HG02763 (cell line): Measurements from ENCODE around the gene TAOK1.
"Not testable (repeated sequence)": the region's sequence is repeated elsewhere in the genome, so short reads cannot be mapped to it uniquely, and the experiment has no call there.

Experiments
- ATAC-seq: cut with Tn5 transposase; IDR thresholded peaks from one replicate; pipeline ENCODE4 v1.9.1; 2021; ENCODE audit warnings: mild to moderate bottlenecking, moderate library complexity; ENCODE audit not compliant: unreplicated experiment

The TAOK1 gene

GRCh38 chr17:29533976-29534375, 143.8 kb downstream of the TAOK1 start:
- ATAC-seq, result no peak

- ATAC-seq, result no peak
Measured at GRCh38 chr17:29544066-29544465, 153.9 kb downstream of the TAOK1 start.

GRCh38 chr17:29546085-29546484, 155.9 kb downstream of the TAOK1 start:
- no peak for ATAC-seq

DNA sequence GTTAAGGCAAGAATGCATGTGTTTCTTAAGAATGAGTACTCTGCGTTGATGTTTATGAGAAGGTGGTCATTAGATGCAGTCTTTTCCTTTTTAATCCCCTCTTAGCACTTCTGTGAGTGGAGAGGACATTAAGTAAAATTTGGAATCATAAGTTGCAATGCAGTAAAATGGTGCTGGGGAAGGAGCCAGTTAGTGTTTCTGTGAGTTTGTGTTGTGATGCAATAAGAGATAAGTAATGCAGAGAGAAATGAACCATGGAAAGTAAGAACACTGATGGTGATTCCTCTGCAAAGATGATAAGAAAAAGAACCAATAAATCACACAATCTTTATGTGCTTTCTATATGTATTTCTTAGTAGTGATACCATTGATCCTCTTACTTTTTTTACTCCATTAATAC, 156.7 kb downstream of the TAOK1 start:
- no peak for ATAC-seq

- no peak for ATAC-seq
Measured at GRCh38 chr17:29549177-29549923, 159.2 kb downstream of the TAOK1 start.

DNA sequence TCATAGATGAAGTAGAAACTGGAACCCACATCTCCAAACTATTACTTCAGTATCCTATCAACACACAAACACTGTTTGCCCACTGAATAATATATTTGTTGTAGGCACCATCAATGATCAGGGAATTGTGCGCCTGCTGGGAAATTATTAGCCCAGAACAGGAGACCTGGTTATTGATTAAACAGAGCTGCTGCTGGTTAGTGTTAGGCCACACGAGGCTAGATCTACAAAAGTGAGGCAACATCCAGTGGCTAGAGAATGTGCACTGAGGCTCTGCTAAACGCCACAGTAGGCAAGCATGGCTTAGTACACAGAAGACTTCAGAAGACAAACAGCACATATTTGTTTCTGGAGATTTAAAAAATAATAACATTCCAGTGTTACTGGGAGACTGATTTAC, 165.7 kb downstream of the TAOK1 start:
- no peak for ATAC-seq

DNA sequence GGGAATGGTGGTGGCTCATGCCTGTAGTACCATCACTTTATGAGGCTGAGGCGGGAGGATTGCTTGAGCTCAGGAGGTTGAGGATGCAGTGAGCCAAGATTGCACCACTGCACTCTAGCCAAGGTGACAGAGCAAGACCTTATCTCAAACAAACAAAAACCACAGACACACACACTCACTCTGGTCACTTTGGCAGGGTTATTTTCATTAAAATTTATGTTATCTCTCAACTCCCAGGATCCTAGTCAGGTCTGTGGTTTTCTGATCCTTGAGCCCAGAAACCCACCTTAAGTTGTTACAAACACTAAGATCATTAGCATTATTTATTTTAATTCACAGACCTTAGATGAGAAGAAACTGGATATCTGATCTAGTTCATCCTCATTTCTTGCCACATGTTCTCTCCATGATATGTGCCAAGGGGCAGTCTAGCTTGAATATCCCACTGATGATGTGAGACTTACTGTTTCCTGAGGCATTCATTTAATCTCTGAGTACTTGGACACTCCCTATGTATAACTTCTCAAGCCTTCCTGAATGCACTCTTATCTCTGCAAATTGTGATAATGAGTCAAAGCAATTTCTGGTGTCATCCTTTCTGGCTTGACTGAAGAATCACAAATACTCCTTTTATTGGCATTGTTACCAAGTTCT, 167.0 kb downstream of the TAOK1 start:
- ATAC-seq, result no peak

- no peak for ATAC-seq
Measured at GRCh38 chr17:29557739-29558116, 167.6 kb downstream of the TAOK1 start.

GRCh38 chr17:29558139-29558538, 168.0 kb downstream of the TAOK1 start:
- not testable (repeated sequence) for ATAC-seq

DNA sequence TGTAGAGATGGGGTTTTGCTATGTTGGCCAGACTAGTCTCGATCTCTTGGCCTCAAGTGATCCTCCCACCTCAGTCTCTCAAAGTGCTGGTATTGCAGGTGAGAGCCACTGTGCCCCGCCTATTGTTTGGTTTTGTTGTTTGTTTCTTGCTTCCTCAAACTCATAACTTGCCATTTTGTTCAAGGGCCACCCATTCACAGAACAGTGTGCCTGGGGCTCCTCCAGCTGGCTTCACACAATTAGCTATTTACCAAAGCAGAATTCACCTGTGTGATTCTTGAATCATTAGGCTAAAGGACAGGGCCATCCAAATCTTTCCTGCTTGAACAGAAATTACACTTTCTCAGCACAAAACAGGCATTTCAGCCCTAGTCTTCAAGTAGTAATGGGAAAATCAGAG, 169.5 kb downstream of the TAOK1 start:
- no peak for ATAC-seq

DNA sequence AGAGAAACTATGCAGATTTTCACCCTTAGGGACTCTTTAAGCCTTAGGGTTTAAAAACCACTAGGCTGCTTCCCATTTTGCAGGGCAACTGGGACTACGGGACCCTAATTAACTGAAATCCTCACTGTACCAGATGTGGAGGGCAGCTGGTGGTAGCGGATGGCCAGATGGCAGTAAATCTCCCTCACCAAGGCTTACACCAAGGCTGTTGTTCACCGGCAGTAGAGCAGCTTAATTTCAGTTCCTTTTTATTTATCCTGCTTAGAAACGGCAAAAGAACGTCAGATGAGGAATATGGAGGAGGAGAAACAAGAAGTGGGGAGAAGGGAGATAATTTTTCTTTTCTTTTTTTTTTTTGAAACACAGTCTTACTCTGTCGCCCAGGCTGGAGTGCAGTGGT, 170.2 kb downstream of the TAOK1 start:
- no peak for ATAC-seq

DNA sequence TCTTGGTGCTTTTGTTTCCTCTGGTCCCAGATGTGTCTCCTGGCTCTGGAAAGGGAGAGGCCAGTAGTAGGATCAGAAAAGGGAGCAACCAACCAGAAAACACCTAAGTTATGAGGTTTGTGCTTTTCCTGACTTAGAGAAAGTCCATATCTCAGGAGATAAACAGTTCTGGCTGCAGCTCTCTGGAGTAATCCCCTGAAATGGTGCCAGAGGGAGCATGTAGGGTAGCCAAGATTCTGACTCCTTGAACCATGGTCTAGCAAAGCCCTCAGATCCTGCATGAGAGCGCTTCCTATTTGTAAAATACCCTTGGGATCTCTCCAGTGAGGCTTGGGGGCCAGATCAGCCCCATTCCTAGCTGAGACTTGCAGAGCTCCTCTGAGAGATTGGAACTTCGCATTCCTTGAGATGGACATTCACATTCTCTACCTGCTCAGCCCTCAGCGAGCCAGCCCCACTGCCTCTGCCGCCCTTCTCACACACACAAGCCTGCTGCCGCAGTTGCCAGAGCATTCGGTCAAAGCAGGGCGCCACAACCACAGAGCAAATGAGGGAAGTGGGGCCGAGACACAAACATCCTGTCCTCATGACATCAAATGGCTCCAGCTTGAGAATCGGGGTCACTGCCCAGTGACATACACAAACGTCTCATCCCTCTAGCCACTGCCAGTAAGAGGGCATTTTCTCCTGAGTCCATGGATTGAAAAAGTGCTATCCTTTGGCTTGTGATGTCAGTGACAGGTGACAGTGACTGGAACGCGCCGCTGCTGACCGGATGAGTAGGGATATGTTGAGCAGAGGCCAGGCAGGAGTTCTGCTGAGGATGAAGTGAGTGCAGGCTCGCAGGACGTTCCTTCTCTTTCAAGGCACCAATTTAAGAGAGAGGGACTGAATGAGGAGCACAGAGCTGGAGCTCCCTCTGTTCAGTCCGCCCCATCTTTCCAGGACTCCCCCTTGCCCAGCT, 171.7 kb downstream of the TAOK1 start:
- ATAC-seq, result no peak

DNA sequence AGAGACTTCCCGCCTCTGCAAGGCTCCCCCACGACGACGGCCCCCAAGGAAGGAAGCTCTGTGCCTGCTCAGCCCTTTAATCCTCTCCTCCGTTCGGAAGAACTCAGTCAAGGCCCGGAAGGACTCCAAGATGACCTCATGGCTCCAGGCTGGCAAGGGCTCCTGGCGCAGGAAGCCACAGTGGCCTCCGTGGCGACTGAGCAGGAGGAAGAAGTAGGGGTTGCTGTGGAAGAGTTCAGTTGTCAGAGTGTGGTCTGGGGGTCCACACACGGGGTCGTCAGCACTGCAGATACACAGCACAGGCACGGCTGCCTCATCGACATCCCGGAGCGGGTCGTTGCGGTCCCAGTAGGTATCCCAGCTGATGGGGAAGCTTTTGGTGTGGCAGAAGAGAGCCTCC, 172.5 kb downstream of the TAOK1 start:
- no peak for ATAC-seq

GRCh38 chr17:29563816-29564215, 173.7 kb downstream of the TAOK1 start:
- no peak for ATAC-seq

DNA sequence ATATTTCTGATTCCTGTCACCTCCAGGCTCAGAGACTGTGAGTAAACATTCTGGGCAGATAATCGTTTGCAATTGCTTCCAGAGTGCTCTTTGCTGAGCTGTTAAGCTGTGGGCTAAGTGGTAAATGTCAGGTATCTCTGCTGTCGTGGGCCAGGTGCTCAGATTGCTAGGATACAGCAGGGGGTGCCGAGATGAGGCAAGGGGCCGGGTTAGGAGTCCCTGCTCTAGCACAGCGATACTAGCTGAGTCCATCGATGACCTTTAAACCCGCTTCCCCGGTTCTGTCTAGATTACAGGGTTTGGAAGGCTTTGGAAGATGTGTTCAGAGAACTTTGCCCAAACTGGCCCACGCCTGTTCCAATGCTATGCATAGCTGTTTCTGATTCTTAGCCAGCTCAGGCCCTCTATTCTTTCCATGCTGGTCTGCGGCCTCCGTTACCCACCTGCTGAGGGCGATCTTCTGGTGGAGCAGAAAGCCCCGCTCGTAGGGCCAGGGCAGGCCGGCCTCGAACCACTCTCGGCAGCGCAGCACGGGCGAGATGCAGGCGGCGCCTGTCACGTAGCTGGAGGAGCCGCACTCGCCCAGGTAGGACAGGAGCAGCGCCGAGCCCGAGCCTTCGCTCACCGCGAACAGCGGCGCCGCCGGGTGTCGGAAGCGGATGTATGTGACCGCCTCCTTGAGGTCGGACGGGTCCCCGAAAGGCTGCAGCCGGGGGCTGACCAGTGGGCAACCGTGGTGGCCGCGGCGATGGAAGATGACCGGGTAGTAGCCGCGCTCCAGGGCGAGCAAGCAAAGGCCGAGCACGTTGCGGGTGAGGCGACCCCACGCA, 175.7 kb downstream of the TAOK1 start:
- no peak for ATAC-seq

DNA sequence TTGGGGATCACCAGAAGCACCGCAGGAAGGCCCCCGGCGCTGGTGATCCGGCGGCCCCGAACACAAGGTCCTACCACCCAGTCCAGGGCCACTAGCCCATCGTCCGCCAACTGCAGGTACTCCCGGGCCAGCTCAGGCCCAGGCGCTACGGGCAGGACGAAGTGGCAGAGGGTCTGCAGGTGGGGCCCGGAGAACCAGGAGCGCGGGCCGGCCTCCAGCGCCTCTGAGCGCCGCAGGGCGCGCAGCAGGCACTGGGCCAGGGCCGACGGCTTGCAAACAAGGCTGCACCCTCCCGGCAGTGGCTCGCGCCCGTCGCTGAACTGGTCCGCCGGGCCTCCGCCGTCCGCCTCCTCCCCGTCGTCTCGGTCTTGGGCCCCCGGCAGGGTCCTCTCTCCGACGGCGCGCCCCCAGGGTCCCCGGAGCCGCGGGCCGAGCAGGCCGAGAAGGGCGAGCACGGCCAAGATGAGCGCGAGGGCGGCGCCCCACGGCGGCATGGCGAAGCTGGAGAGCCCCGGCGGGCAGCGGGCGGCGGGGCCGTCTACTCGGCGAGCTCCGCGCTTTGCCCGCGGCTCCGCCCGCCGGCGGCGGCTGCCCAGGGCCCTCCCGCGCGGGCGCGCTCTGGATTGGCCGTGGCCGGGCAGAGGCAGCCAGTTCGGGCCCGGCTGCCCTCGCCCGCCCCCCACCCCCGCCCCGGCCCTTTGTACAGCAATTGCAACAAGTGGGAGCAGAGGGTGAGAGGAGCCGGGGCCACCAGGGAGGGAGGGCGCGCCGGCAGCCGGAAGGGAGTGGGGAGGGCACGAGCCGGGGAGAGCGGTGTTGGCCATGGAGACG, 176.5 kb downstream of the TAOK1 start, which contains the start of gene ABHD15:
TSS of gene ABHD15 (minus strand) at position 565 of the 831 bp plus-strand sequence. CDS start at position 494, 71 bp downstream.
- ATAC-seq, result no peak

- no peak for ATAC-seq
Measured at GRCh38 chr17:29567304-29567553, 177.1 kb downstream of the TAOK1 start.

DNA sequence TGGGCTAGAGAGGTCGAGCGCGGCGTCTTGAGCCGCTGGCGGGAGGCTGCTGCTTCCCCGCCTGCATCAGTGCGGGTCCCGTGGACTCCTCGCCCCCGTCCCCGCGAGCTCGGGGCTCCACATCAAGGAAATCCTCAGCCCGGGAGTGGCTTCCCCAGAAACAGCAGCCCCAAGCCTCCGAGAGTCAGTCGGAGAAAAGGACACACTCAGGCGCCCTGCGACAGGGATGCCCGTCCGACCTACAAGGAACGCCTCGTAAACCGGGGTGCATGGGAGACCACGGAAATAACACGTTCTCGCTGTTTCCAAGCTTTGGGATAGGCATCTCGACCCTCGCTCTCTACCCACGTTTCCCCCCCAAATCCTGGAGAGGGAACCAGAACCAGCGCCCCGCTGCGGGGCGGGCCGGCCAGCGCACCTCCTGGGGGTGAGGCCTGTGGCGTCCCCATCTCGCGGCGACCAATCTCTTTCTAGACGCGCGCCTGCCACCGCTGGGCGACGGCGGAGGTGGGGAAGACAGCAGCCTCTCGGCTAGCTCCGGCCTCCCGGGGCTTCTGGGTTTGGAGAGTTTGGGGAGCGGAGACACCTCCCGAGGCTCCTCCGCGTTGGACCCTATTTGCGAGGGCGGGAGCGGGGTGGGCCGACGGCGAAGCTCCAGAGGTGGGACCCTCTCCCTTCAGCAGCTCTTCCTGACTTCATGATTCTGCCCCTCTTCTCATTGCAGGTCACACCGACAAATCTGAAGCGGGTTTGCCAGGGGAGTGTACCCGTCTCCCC, 177.6 kb downstream of the TAOK1 start:
- ATAC-seq, result peak; percentile 34
